ENCODE measurements around the gene CNTN4.

Gene CNTN4

DNA sequence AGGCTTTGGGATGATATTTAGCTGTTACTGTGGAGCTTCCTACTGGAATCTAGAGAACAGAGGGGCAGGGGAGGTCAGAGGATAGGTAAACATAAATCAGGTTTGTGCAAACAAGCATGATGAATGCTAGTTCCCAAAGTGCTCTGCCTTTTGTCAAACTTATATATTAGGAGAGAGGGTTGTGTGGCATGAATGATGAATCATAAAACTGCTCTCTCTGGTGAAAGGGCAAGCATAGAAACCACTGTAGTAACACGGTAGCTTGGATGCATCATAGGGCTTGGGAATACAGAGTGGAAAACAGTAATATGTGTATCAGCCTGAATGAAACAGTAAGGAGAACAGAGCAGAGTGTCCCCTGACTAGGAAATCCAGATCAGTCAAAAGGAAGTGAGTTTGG lies 524.8 kb downstream of the CNTN4 start:
- DNase-seq = no peak

DNA sequence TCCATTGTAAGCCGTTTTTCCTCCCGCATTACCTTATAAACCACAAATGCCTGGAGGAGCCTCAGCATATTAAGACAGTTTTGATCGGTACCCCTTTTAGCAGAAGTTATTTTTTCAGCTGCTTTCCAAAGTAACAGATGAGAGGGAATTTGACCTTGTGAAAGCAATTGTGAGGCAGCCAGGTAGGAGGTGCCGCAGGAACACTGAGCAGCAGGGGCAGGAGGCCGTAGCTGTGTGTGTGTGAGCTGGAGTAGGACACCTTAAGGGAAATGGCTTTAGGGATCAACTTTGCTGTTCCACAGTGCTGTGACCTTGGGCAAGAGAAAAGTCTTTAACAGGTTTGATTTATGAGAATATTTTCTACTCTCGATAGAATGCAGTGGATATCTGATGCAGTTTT lies 529.5 kb downstream of the CNTN4 start:
- DNase-seq = no peak

DNA sequence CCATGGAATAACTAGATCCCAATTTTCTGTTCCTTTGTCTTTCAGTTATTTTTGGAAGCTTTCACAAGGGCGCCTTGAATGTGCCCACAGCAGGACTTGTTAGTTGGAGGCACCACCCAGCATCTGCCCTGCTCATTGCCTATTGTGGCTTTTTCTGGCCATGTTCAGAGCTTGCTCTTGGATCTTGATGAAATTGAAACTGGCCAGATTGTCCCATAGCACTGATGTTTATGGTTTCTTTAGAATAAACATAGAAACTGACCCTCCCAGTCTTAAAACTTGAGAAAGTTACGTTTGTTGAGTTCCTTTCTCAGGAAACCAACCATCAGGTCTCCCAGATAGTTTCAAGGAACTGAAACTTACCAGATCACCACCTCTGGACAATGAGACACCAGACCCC lies 536.8 kb downstream of the CNTN4 start:
- DNase-seq = no peak

DNA sequence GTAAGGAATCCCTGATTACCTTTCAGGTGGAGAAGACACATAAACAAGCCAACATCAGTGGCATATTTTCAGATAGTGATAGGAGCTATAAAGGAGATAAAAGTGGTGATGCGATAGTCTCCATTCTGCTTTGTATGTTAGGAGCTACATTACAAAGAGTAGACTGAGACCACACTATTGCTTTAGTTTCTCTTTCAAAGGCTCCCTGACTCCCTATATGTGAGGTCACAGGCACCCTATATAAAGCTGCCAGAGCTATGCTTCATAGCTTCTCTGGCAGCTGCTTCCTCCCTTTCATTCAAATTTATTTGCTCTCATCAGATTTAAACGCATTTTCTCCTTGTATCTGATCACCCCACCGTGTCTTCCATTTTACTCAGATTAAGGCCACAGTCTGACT lies 544.9 kb downstream of the CNTN4 start:
- DNase-seq = no peak

DNA sequence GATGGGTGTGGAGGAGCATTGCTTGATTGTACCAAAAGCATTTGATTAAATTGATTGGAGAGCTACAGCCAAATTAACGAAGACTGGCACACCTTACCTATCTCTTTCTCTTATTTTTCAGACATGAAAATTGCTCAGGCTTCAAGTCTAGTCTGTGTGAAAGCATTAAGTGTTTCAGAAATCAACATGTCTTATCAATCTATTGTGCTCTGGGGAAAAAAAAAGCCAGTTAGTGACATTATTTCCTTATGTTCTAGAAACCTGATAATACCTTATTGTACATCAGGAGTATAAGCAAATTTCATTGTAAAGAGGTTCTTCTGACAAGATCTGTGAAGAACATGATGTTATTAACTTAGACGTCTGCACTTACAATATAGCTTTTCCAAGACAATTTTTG lies 546.3 kb downstream of the CNTN4 start:
- no peak for DNase-seq

DNA sequence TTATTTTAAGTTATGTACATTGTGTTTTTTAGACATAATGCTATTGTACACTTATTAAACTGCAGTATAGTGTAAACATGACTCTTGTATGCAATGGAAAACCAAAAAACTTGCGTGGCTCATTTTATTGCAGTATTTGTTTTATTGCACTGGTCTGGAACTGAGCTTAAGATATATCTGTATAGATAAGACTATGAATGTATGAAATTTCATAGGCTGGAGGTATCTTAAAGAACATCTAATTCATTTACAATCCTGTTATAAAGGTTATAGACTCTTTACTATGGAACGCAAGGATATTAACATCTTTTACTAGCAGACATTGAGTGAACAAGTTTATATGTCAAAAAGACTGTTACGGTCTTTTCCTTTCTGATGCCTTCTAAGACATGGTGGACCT lies 552.1 kb downstream of the CNTN4 start:
- DNase-seq = no peak

DNA sequence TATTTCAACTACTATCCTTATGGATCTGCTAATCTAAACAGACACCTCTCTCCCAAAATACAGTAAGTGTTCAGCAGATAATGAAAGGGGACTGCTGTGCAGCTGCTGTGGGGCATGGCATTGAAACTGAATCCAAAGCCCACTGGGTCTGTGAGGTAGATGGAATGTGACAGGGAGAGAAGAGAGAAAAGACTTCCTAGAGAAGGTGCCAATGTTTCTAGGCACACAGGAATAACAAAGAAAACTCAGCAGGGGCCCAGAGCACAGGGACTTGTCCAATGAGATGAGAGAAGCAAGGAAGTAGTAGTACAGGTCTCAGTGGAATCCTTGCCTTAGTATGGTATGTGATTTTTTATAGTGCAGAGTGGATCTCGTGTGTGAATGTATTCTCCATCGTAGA lies 553.7 kb downstream of the CNTN4 start:
- DNase-seq = no peak

DNA sequence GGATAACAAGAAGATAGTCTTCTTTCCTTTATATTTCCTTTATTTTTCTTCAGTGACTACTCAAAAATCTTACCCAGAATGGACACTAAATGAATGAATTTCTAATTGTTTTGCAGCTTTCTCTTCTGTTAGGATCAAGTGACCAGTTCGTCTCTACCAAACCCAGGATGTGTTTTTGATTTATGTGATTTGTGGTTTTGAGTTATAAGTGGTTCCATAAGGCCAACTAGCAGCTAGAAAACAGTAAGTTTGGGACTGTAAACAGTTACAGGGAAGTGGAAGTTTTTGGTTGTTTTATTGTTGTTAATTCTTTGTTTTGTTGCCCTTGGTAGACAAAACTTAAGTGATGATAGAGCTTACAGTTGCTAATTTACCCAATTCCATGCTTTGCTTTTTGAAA lies 555.0 kb downstream of the CNTN4 start:
- DNase-seq = no peak

DNA sequence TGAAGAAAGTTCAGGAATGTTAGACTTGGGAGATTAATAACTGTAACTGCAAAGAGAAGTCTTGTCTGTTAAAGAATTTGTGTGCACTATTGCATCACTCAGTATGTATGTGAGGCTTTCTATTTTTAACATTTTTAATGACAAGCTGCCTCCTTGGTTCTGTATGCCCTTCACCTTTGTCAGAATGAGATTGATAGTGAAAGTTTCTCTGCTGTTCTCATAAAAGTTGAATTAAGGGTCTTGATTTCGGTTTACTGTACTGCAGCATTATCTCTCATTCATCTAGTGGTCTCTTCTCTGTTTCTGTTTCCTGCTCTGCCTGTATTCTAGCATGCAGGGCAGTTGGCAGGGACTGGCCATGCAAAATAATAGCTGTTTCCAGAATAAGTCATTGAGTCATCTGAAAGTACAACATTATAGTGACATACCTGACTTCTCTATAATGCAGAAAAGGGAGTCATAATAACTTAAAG lies 556.6 kb downstream of the CNTN4 start:
- DNase-seq = no peak

DNA sequence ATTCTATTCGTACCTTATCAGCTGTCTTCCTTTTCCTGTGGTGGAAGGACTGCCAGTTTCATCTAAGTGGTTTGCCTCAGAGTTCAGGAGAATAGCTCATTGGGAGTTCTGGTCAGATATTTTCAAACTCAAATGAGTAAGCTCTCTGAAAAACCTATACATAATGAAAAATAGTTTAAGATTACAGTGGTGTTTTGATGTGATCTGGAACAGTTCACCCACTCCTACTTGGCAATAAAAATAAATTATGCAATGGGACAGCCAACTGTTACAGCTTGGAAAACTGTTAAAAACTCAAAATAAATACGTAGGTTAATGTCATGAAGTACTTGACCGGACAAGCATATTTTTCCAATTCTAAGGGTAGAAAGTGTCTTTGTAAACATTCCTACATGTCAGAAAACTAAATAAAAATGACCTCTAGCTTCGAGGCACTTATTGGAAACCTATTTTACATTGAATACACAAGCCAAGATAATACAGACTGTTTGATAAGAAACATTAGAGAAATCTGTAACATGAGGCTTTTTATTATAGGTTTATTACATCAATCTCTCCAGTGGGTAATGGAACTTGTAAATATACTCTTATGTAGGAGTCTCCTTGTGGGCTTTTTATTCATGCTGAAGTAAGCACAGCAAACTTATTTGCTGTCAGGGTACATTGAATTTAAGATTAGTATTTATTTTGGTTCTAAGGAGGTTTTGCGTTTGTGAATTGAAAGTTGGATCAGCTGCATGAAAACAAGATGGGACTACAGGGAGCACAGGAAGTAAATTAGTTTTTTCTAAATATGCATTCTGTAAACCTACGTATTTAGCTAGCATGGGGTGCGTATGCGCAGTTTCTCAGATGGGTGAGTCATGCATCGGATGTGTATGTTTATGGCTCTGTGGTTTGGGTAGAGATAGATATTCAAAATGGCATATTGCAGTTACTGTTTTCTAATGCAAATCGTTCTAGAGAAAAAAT lies 558.4 kb downstream of the CNTN4 start:
- no peak for DNase-seq

DNA sequence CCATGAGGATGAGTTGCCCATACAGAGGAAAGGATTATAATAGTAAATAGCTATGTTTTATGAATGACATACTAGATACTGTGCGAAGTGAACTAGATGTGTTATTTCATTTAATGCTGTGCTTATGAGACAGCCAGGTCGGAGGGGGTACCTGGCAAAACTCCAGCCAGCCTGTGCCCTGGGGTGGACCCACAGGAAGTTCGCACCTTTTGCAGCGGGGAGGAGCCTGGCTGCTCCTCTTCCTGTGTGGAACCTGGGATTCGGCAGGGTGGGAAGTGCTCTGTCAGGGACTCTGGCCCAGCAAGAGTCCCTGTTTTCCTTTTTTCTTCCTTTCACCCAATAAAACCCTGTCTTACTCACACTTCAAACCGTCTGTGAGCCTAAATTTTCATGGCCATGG lies 559.3 kb downstream of the CNTN4 start:
- DNase-seq = no peak

DNA sequence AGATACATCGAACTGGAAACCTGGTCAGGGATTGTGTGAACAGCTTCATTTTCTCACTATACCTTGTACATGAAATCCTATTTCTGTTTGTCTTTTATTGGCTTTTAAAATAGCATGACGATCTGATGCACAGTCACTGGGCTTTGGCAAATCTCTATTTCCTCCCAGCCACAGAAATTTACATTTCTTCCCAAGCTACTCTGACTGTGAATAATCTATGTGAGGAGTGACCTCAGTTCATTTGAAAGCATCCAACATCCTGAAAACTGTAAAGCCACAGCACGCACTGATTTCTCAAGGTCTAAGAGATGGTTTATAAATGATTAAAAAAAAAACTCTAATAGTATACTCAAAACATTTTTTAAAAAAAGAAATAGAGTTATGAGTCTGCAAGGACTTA lies 561.2 kb downstream of the CNTN4 start:
- DNase-seq = no peak

DNA sequence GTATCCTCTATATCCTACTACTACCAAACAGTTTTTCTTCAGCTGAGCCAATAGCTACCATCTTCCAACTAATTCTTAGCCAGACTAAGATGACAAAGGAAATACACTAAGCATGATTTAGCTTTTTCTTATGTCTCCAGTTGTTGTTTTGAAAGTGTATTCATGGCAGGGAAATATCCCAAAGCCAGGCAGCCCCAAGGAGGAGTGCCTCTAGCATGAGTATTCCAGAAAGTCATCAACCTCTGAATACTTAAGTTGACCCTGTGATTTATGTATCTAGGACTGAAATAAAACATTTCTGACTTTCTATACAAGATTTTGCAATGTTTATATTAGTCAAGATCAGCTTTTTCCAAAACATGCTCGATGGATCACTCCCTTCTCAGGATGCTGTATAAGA lies 562.4 kb downstream of the CNTN4 start:
- DNase-seq = no peak

DNA sequence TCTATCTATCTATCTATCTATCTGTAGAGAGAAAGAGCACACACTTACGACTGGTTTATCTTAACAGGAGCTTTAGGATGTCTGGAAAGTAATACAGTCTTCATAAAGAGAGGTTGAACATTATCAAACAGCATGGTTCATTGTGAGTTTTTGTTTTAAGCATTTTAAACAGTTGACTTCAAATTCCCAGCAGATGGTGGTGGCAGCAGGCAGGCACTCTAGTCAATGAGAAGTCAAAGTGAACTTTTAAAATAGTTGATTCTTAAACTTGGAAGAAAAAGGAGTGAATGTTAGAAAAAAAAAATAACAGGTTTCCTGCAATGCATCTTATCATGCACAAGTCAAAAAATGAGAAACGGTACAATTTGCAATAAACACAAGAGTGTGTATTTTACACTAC lies 578.8 kb downstream of the CNTN4 start:
- no peak for DNase-seq

DNA sequence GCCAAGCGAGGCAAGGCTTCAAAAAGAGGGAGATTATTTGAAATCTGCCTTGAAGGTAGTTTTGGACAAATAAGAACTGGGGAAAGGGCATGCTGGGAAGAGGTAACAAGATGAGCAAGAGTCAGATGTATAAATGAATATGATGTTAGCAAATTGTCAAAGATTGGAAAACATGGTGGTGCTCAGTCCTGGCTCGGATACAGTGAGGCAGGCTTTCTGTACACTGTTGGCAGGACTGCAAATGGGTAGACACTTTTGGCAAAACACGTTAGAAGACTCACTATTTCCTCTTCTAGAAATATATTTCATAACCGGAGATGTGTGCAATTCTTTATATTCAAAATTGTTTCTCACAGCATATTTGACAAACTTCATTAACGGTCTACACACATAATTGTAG lies 581.6 kb downstream of the CNTN4 start:
- no peak for DNase-seq

DNA sequence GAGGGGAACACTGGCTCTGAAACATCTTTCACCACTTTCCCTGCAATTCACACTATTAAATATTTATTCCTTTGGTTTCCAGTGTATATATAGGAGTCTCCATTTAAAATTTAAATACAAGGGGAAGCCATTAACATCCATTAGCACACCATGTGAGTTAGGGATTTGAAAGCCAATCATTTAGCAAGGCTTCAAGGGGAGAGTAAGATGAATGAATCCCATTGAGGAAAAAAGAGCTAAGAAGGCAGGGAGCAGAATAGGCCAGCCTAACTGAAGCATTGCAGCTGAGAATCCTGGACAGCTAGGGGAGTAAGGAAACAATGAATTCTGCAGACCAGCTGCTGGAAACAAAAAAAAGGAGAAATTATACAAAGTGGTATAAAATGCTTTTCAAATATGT lies 585.4 kb downstream of the CNTN4 start:
- DNase-seq = no peak

DNA sequence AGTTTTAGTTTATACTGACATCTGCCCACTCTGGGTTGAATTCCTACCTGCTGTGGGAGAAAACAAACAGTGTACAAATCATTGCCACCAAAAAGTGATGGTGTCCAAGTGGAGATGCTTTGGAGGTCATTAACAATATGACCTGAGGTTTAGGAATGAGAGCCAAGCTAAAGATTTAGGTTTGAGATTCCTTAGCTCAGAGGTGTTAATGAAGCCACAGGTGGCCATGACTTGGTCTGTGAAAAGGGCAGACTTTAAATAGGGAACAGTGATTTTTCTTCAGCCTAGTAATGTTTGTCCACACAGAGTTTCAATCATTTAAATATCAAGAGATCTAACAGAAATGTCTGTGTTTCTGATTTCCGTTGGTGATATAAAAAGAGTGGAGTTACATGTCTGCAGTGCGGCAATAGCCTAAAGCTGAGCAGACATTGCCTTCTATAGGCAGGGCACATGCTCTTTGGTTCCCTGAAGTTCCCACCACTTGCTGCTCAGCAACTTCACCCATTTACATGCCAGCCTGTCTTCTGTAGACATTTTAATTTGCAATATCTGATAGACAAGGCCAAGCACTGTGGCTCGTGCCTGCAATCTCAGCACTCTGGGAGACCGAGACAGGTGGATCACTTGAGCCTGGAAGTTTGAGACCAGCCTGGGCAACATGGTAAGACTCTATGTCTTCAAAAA lies 588.3 kb downstream of the CNTN4 start:
- DNase-seq = no peak

DNA sequence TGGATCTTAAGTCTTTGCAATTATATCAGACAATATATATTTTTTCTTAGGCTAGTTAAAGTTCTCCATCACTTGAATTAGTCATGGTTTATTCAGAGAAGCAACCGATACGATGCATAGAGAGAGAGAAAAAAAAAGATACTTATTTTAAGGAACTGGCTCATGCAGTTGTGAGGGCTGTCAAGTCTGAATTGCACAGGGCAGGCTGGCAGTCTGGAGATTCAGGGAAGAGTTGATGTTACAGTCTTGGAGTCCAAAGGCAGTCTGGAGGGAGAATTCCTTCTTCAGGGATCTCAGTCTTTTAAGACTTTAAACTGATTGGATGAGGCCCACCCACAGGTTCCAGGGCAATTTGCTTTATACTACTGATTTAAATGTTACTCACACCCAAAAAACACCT lies 598.9 kb downstream of the CNTN4 start:
- no peak for DNase-seq

DNA sequence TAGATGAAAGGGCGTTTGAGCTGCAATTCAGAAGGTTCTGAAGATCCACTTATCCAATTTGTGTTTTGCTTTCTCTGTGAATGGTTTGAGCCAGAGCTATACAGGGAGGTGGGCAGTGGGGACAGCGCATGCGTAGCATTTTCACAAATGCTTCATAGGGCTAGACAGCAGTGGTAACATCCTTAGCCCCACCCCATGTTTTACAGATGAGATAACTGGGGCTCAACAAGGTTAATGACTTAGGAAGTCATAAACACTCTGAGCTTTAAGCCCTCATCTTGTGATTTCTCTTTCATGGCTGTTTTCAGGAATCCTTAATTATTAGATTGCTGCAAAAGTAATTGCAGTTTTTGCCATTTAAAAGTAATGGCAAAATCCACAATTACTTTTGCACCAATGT lies 602.8 kb downstream of the CNTN4 start:
- no peak for DNase-seq

DNA sequence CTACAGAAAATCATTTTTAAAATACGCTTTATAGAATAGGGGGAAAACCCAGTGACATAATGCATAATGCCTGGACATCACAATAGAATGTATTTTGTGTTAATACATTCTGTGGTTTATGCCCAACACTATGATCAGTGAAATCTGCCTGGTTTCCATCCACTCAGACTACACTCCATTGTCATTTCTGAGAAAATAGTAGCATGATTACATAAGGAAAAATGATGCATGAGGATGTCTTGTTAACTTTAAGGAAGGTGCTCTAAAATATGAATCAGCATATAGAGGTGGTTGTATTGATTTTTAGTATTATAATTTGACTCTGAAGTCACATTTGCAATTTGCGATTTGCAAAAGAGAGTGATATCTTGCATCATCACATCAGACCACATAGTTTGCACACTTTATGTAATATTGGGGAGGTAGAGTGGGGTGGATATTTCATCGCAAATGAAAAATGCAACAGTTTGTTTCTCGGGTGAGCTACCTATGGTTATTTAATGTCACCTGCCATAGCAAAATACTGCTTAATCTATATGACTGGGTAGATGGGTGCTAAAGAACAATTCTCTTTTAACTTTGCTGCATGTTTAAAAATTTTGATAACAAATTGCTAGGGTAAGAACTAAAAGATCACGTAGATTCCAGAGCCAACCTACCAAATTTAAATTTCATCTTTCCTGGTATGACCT lies 607.6 kb downstream of the CNTN4 start:
- DNase-seq = no peak

DNA sequence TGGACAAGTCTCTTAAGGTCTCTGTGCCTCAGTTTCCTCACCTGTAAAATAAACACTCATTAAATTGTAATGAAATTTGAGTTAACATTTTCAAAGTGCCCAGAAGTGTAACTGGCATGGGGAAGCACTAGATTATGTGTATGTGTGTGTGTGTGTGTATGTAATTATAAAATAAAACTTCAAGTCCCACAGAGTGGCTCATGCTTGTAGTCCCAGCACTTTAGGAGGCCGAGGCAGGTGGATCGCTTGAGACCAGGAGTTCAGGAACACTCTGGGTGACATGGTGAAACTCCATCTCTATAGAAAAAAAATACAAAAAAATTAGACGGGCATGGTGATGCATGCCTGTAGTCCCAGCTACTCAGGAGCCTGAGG lies 608.2 kb downstream of the CNTN4 start:
- no peak for DNase-seq

DNA sequence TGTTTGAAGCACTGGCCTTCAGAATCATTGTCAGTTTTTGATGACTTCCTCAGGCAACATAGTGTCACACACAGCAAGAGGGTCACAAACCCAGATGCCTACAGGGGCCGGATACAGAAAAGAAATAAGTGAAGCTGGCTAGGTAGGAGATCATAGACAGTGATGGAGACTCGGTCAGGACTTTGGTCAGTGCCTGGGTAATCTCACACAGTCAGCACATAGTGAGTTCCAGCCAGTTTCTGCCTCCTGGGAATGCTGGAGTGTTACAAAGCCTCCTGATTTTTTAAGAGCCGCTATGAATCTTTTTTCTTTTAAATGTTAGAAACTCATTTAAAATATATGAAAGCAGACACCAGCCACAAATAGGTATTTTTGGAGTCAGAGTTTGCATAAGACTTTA lies 612.4 kb downstream of the CNTN4 start:
- DNase-seq = no peak

DNA sequence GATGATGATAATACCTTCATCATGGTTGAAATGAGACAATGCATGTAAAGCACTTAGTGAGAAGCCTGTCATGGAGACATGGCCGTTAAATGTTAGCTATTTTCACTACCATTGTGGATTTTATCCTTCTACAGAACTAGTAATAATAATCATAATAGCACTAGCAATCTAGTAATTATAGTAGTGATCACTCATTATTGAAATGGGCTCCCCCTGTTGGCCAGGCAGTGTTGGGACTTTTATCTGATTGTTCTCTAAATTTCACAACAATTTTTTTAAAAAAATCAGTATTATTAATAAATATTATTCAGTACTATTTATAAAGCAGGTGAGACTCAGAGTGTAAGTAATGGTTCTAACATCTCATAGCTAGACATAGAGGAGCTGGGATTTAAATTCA lies 615.3 kb downstream of the CNTN4 start:
- no peak for DNase-seq

DNA sequence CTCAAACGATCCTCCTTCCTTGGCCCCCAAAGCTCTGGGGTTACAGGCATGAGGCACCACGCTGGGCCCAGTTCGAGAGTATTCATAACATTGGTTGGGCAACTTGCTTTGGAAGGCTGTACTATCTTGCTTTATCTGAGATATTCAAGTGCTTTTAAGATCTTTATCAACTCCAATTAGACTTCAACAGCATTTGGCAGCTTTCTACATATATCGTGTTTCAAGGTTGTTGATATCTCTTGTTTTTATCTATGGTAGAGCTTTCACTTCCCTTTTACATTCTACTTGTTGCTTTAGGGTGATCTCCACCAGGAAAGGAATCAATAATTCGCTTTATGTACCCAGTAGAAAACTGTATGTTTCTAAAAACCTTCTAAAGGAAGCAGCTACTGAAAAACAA lies 616.2 kb downstream of the CNTN4 start:
- DNase-seq = no peak

All from NCI-H1694 (cell line).